Esophagus squamous epithelium (tissue), 5 donors: ENCODE data around the gene RMND5A. TPM values are rescaled to one million over a fixed set of nuclear protein-coding genes. Genes with fewer than 3 reads are reported as not detected.
"Not testable (repeated sequence)": the region's sequence is repeated elsewhere in the genome, so short reads cannot be mapped to it uniquely, and the experiment has no call there.

Experiments used
- DNase-seq: peaks from one replicate; lab custom pipeline; 2025; lab: John Stamatoyannopoulos, UW
- H3K27ac ChIP-seq, 4 donors: fragments of 200-600 bp; sonication (generic); one replicate each; pipeline ENCODE4 v1.5.1; 2016 to 2019; ENCODE audit warnings: mild to moderate bottlenecking in 1 of 4
- H3K27me3 ChIP-seq, 4 donors: fragments of 200-600 bp; sonication (generic); 1 replicate in 3 of 4; 2 replicates in 1 of 4; pipeline versions ENCODE4 v1.5.1 to v1.6.0; 2017 to 2021; ENCODE audit warnings: antibody characterized with exemption in 1 of 4
- H3K36me3 ChIP-seq, 3 donors: fragments of 200-600 bp; sonication (generic); one replicate each; pipeline ENCODE4 v1.5.1; 2016 to 2019
- H3K4me1 ChIP-seq, 3 donors: fragments of 200-600 bp; sonication (generic); one replicate each; pipeline ENCODE4 v1.5.1; 2017 to 2019
- H3K4me3 ChIP-seq, 4 donors: fragments of 200-600 bp; sonication (generic); 1 replicate in 3 of 4; 2 replicates in 1 of 4; pipeline ENCODE4 v1.5.1; 2016 to 2019; ENCODE audit warnings: mild to moderate bottlenecking in 2 of 4, moderate library complexity in 1 of 4
- H3K9me3 ChIP-seq, 3 donors: fragments of 200-600 bp; sonication (generic); one replicate each; pipeline ENCODE4 v1.5.1; 2016 to 2019
- WGBS, 2 donors: methylation state at CpG; one replicate each; pipeline ENCODE4 v1.1.5; 2018; 5-methylcytosine and 5-hydroxymethylcytosine counted together
- intact Hi-C: fragments of 100-400 bp; cut with DNase I; formaldehyde crosslinking; loops from one replicate; pipeline ENCODE4 v1.15.0; 2022
- total RNA-seq, 4 donors: library from RNA; depleted of rRNA; stranded (reverse); fragments of >200 nt; gene quantifications; one replicate each; pipeline ENCODE4 v1.1.0, GENCODE V29; 2016
- donor health status: DM: yes; HTN: yes; CAD: no.

RMND5A gene
- total RNA-seq, 4 donors from 2014 or later: 36.0 to 65.4 (median 48.7) TPM

DNA sequence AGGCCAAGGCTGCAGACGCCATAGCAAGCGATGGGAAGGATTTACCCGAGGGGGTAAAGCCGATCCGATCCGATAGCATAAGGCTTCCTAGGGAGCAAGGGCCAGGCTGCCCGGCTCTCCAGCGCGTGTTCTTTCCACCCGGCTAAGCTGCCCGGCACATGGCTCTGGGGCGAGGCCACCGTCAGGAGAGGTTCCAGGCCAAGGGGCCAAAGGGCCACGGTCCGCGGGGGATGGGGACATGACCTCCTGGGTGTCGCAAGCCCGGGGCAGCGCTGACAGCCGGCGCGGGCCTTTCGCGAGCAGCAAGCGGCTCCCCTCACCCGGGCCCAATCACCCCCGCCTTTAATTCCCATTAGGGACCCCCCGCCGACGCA is 841 bp upstream of the RMND5A start:
- not testable (repeated sequence) for H3K9me3 ChIP-seq
- H3K4me3 ChIP-seq: peak overlapping the region; percentile 63 to 82 (median 70)

GRCh38 chr2:86720540-86721320 is 639 bp downstream of the RMND5A start:
- H3K27me3 ChIP-seq, H3K4me1 ChIP-seq, H3K36me3 ChIP-seq, H3K9me3 ChIP-seq, DNase-seq, intact Hi-C loops: not testable (repeated sequence)
- Histone ChIP-seq H3K4me3 (peak overlapping the region; percentile 63 to 82 (median 70)), H3K27ac (peak overlapping the region; percentile 86 to 96 (median 94))
- 0% methylated on average over 4 of the region's 85 CpGs; no CpG with 5 or more reads in 1 of the 2 donors for WGBS, 2 donors

More for the DNA sequence above, 841 bp upstream of the RMND5A start:
- H3K27me3 ChIP-seq, DNase-seq, H3K4me1 ChIP-seq, H3K36me3 ChIP-seq, intact Hi-C loops: not testable (repeated sequence)
- peak overlapping the region; percentile 86 to 96 (median 94) for H3K27ac ChIP-seq
- WGBS, 2 donors: no CpG with 5 or more reads among the region's 30 CpGs

GRCh38 chr2:86725706-86726105 is 5.6 kb downstream of the RMND5A start:
- no CpG with 5 or more reads among the region's 2 CpGs for WGBS, 2 donors
- DNase-seq, H3K36me3 ChIP-seq, H3K27ac ChIP-seq, intact Hi-C loops, H3K9me3 ChIP-seq, H3K27me3 ChIP-seq, H3K4me3 ChIP-seq: not testable (repeated sequence)
- H3K4me1 ChIP-seq: peaks cover 0 to 10% (median 2%) of the 10 kb centered on the region in 3 donors

DNA sequence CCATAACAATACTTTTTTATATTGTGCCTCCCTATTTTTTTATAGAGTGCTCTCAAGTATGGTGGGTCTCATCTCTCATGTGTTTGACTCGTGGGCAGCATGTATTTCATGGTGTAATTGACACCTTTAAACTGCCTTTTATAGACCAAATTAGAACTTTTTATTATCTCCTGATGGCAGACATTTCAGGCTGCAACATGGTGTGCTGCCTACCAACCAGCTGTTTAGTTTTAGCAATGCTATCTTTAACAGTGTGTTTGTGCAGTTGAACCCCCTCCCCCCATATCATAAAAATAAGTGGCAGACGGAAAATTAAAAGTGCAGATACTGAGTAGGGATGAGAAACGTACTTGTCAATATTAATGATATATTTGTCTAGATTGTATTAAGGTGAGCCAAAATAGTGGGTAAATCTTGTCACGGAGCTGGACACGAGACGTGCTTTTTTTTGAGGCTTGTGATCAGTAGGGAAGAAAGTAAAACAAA is 12.0 kb downstream of the RMND5A start:
- intact Hi-C loops, H3K27ac ChIP-seq, H3K4me1 ChIP-seq, H3K27me3 ChIP-seq, H3K9me3 ChIP-seq, H3K36me3 ChIP-seq, DNase-seq, H3K4me3 ChIP-seq: not testable (repeated sequence)
- 81 to 100% methylated on average over 1 to 2 of the region's 6 CpGs for WGBS, 2 donors

- DNase-seq, H3K4me3 ChIP-seq, H3K36me3 ChIP-seq, H3K9me3 ChIP-seq, H3K27ac ChIP-seq, H3K27me3 ChIP-seq, intact Hi-C loops, H3K4me1 ChIP-seq: not testable (repeated sequence)
Measured at GRCh38 chr2:86732837-86733236, 12.7 kb downstream of the RMND5A start.

DNA sequence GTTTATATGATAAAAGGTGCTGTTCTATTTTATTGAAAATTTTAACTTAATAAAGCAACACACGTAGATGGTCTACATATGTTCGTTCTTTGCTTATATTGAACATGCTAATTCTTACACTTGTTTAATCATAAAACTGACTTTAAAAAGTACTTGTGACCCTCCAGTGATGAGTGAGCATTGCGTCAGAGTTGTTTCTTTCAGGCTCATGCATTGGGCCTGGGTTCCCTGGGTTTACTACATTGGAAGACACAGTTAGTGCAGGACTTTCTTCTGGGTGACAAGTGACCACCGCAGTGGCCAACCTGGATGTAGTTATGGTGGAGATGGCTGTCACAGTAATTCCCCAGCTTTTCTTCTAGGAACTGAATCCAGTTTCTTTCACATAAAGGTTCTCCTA is 13.4 kb downstream of the RMND5A start:
- H3K9me3 ChIP-seq, H3K27me3 ChIP-seq, DNase-seq, H3K4me1 ChIP-seq, intact Hi-C loops, H3K36me3 ChIP-seq, H3K4me3 ChIP-seq, H3K27ac ChIP-seq: not testable (repeated sequence)
- 94 to 100% methylated on average over 1 to 2 of the region's 4 CpGs for WGBS, 2 donors

DNA sequence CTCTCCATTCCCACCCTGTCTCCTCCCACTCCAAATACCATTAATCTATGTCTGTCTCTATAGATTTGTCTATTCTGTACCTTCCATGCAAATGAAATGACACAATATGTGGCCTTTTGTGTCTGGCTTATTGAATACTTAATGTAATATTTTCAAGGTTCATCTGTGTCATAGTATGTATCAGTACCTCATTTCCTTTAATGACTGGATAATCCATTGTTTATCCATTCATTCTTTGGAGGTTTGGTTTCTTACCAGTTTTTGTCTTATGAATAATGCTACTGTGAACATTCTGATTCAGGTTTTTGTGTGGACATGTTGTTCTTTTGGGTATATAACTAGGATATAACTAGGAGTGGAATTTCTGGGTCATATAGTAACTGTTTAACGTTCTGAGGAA is 14.8 kb downstream of the RMND5A start:
- DNase-seq, H3K27me3 ChIP-seq, intact Hi-C loops, H3K9me3 ChIP-seq, H3K4me1 ChIP-seq, H3K4me3 ChIP-seq, H3K27ac ChIP-seq, H3K36me3 ChIP-seq: not testable (repeated sequence)
- WGBS, 2 donors: no CpG with 5 or more reads among the region's 1 CpG

GRCh38 chr2:86739485-86739884 is 19.4 kb downstream of the RMND5A start:
- H3K9me3 ChIP-seq, H3K4me1 ChIP-seq, H3K27me3 ChIP-seq, H3K27ac ChIP-seq, DNase-seq, intact Hi-C loops, H3K4me3 ChIP-seq: not testable (repeated sequence)
- H3K36me3 ChIP-seq: peaks cover 0 to 18% (median 0%) of the 10 kb centered on the region in 3 donors

- DNase-seq, H3K27ac ChIP-seq, H3K4me3 ChIP-seq, H3K9me3 ChIP-seq, intact Hi-C loops, H3K27me3 ChIP-seq: not testable (repeated sequence)
- no CpG with 5 or more reads among the region's 11 CpGs for WGBS, 2 donors
- H3K36me3 ChIP-seq: peaks cover 0 to 21% (median 0%) of the 10 kb centered on the region in 3 donors
- peaks cover 0 to 13% (median 0%) of the 10 kb centered on the region in 3 donors for H3K4me1 ChIP-seq
Measured at GRCh38 chr2:86739889-86740288, 19.8 kb downstream of the RMND5A start.

GRCh38 chr2:86741889-86742498 is 21.9 kb downstream of the RMND5A start:
- intact Hi-C loops: not testable (repeated sequence)
- H3K27ac ChIP-seq: peak overlapping the region in 1 of 4 donors; percentile 55

More at GRCh38 chr2:86741889-86742498, 21.9 kb downstream of the RMND5A start:
- not testable (repeated sequence) for H3K9me3 ChIP-seq, DNase-seq, H3K4me3 ChIP-seq, H3K27me3 ChIP-seq
- H3K4me1 ChIP-seq: peaks cover 0 to 28% (median 0%) of the 10 kb centered on the region in 3 donors
- peaks cover 0 to 28% (median 0%) of the 10 kb centered on the region in 3 donors for H3K36me3 ChIP-seq
- no CpG with 5 or more reads among the region's 4 CpGs for WGBS, 2 donors
